ENCODE data around the gene CHRNA4.

The CHRNA4 gene

DNA sequence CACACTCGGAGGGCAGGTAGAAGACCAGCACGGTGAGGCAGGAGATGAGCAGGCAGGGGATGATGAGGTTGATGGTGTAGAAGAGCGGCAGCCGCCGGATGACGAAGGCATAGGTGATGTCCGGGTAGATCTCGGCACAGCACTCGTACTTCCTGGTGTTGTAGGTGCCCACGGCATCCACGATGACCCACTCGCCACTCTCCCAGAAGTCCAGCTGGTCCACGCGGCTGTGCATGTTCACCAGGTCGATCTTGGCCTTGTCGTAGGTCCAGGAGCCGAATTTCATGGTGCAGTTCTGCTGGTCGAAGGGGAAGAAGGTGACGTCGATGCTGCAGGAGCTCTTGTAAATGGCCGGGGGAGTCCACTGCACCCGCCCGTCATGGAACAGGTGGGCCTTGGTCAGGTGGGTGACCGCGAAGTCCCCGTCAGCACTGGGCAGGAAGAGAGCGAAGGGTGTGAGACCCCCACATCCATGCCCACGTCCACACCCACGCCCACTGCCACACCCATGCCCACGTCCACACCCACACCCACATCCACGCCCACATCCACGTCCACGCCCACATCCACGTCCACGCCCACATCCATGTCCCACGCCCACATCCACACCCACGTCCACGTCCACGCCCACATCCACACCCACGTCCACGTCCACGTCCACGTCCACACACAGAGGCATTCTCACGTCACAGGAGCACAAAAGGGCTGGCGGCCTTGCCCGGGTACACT lies 10.4 kb downstream of the CHRNA4 start:
- H3K4me3 ChIP-seq (ENCODE audit: low read depth, low read length), result no peak overlapping the region
- no peak for DNase-seq (ENCODE audit: low read depth)
- TF ChIP-seq, protein P1, sequence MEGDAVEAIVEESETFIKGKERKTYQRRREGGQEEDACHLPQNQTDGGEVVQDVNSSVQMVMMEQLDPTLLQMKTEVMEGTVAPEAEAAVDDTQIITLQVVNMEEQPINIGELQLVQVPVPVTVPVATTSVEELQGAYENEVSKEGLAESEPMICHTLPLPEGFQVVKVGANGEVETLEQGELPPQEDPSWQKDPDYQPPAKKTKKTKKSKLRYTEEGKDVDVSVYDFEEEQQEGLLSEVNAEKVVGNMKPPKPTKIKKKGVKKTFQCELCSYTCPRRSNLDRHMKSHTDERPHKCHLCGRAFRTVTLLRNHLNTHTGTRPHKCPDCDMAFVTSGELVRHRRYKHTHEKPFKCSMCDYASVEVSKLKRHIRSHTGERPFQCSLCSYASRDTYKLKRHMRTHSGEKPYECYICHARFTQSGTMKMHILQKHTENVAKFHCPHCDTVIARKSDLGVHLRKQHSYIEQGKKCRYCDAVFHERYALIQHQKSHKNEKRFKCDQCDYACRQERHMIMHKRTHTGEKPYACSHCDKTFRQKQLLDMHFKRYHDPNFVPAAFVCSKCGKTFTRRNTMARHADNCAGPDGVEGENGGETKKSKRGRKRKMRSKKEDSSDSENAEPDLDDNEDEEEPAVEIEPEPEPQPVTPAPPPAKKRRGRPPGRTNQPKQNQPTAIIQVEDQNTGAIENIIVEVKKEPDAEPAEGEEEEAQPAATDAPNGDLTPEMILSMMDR (IDR thresholded peaks at IDR 0.05; ENCODE audit: low read depth, low read length), result no peak
- no peak for TF ChIP-seq POLR2A (IDR thresholded peaks at IDR 0.05; ENCODE audit: extremely low read depth, insufficient read length)
- no peak for TF ChIP-seq MYC (IDR thresholded peaks at IDR 0.05; ENCODE audit: low read depth, low read length)
- TF ChIP-seq, protein P2, sequence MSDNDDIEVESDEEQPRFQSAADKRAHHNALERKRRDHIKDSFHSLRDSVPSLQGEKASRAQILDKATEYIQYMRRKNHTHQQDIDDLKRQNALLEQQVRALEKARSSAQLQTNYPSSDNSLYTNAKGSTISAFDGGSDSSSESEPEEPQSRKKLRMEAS (IDR thresholded peaks at IDR 0.05; ENCODE audit: low read depth, low read length), result no peak

DNA sequence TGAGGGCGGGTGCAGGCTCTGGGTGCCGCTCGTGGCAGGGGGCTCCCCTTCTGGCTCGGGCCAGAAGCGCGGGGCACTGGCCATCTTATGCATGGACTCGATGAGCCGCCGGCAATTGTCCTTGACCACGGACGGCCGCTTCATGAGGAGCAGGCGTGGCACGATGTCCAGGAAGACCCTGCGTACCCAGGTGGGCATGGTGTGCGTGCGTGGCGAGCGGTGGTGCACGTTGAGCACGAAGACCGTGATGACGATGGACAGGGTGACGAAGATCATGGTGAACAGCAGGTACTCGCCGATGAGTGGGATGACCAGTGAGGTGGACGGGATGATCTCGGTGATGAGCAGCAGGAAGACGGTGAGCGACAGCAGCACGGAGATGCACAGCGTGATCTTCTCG lies 11.0 kb downstream of the CHRNA4 start:
- DNase-seq (ENCODE audit: low read depth), result no peak
- H3K4me3 ChIP-seq (ENCODE audit: low read depth, low read length), result no peak overlapping the region
- TF ChIP-seq, protein P1 (IDR thresholded peaks at IDR 0.05; ENCODE audit: low read depth, low read length), result no peak
- TF ChIP-seq MYC (IDR thresholded peaks at IDR 0.05; ENCODE audit: low read depth, low read length), result no peak
- TF ChIP-seq POLR2A (IDR thresholded peaks at IDR 0.05; ENCODE audit: extremely low read depth, insufficient read length), result no peak
- TF ChIP-seq, protein P2 (IDR thresholded peaks at IDR 0.05; ENCODE audit: low read depth, low read length), result no peak

DNA sequence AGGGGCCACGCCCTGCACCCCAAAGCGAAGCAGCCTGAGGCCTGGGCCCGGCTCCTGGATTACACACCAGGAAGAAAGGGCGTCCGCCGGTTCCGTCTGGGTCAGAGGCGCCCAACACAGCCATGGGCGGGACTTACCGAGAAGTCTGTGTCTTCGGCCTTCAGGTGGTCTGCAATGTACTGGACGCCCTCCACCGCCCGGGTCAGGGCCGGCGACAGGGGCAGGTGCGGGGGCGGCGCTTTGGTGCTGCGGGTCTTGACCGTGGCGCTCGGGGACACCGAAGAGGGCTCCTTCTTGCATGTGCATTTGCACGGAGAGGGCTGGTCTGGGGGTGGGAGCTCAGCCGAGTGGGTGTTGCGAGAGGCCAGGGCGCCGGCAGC lies 11.6 kb downstream of the CHRNA4 start:
- TF ChIP-seq MYC (IDR thresholded peaks at IDR 0.05; ENCODE audit: low read depth, low read length), result no peak
- TF ChIP-seq, protein P1 (IDR thresholded peaks at IDR 0.05; ENCODE audit: low read depth, low read length), result no peak
- TF ChIP-seq, protein P2 (IDR thresholded peaks at IDR 0.05; ENCODE audit: low read depth, low read length), result no peak
- no peak for TF ChIP-seq POLR2A (IDR thresholded peaks at IDR 0.05; ENCODE audit: extremely low read depth, insufficient read length)
- H3K4me3 ChIP-seq (ENCODE audit: low read depth, low read length), result no peak overlapping the region
- DNase-seq (ENCODE audit: low read depth), result no peak

DNA sequence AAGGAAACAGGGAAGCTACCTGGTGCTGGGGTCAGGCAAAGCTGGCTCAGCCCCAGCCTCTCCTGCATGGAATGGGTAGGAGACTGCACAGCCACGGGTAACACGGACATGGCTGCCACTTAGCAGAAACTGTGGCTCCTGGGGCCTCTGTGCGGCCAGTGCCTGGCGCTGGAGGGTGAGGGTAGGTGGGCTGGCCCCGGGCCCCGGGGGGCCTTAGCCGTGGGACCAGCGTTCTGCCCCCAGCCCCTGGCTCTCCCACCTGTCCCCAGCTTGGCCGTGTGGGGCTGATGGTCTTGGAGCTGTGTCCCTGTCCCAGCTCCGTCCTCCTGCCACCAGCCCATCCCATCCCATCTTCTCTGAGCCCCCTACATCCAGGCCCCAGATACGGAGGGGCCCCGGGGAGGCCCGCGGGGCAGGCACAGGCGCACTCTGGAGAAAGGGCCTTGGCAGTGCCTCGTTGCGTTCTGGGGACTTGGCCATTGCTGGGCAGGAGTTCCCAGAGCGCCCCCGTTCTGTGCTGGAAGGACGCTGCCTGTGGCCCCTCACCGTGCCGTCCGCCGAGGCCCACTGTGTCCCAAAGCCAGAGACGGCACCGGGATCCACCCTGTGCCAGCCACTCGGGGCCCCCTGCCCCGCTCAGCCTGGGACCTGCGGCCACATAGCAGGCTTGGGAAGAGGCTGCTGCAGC lies 12.2 kb downstream of the CHRNA4 start:
- no peak for TF ChIP-seq POLR2A (IDR thresholded peaks at IDR 0.05; ENCODE audit: extremely low read depth, insufficient read length)
- TF ChIP-seq, protein P2 (IDR thresholded peaks at IDR 0.05; ENCODE audit: low read depth, low read length), result no peak
- TF ChIP-seq MYC (IDR thresholded peaks at IDR 0.05; ENCODE audit: low read depth, low read length), result no peak
- TF ChIP-seq, protein P1 (IDR thresholded peaks at IDR 0.05; ENCODE audit: low read depth, low read length), result no peak
- no peak overlapping the region for H3K4me3 ChIP-seq (ENCODE audit: low read depth, low read length)
- no peak for DNase-seq (ENCODE audit: low read depth)

DNA sequence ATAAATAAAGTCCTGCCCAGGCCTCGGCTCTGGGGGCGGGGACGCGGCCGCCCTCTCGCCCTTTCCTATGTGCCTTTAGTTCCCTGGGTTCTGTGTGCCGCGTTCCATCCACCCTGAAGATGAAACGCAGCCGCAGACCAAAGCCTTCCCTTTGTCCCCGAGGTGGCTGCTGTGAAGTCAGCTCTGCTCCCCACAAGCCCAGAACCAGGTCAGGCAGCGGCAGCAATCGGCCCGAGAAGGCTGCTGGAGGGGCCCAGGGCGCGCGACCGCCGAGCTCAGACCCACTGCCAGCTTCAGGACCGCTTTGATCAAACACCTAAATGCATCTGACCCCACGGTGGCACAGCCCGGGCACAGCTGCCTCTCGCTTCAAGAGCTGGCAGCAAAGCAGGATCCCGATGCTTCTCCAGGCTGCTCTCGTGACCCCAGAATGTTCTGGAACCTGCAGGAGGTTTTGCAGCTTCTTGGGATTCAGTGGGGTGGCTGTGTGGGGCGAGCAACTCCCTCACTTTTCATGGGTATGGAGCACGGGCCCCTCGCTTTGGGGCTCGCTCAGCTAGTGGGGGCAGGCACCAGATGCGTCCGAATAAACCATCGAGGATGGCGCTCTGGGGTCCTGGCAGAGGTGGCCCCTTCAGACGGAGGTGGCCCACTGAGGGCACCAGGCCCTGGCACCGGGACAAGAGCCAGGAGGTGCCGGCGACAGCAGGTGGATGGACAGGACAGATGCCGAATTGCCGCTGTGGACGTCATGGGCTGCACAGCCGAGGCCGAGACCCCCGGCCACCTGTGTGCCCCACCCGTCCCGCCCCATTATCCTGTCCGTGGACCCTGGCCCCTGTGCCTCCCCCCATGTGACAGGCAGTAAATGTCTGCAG lies 13.0 kb downstream of the CHRNA4 start:
- DNase-seq (ENCODE audit: low read depth), result no peak
- TF ChIP-seq MYC (IDR thresholded peaks at IDR 0.05; ENCODE audit: low read depth, low read length) (no peak), POLR2A (IDR thresholded peaks at IDR 0.05; ENCODE audit: extremely low read depth, insufficient read length) (no peak)
- TF ChIP-seq, protein P2 (IDR thresholded peaks at IDR 0.05; ENCODE audit: low read depth, low read length), result no peak
- TF ChIP-seq, protein P1 (IDR thresholded peaks at IDR 0.05; ENCODE audit: low read depth, low read length), result no peak
- H3K4me3 ChIP-seq (ENCODE audit: low read depth, low read length), result no peak overlapping the region
